ENCODE measurements around the gene PSAP.

Gene PSAP

GRCh38 chr10:71769279-71769823 is 81.7 kb downstream of the PSAP start:
- TF ChIP-seq CTCF (conservative IDR thresholded peaks at IDR 0.05) = no peak

GRCh38 chr10:71767420-71768035 is 83.5 kb downstream of the PSAP start:
- no peak for TF ChIP-seq CTCF (conservative IDR thresholded peaks at IDR 0.05)
- no peak overlapping the region for H3K27ac ChIP-seq

More at GRCh38 chr10:71769279-71769823, 81.7 kb downstream of the PSAP start:
- no peak overlapping the region for H3K27ac ChIP-seq

GRCh38 chr10:71766717-71767419 is 84.2 kb downstream of the PSAP start:
- TF ChIP-seq CTCF (conservative IDR thresholded peaks at IDR 0.05) = no peak
- H3K27ac ChIP-seq = no peak overlapping the region
